A673 (cell line): ENCODE results near the gene TADA3.

ENCODE experiments used
- EZH2 ChIP-seq: fragments of 200-600 bp; sonication (generic); IDR thresholded peaks from 2 replicates; pipeline ENCODE4 v1.6.1; 2017; ENCODE audit warnings: borderline replicate concordance, low read depth, mild to moderate bottlenecking, mixed read lengths, antibody characterized with exemption, low read length; ENCODE audit not compliant: poor library complexity, severe bottlenecking
- TF ChIP-seq, protein P1 (sequence below): fragments of 300-800, 200-600 bp; sonication (generic); conservative IDR thresholded peaks from 2 replicates; pipeline ENCODE4 v1.5.1; 2017; ENCODE audit warnings: low read depth, mild to moderate bottlenecking, antibody characterized with exemption, low read length, moderate library complexity, mixed read lengths

DNA sequence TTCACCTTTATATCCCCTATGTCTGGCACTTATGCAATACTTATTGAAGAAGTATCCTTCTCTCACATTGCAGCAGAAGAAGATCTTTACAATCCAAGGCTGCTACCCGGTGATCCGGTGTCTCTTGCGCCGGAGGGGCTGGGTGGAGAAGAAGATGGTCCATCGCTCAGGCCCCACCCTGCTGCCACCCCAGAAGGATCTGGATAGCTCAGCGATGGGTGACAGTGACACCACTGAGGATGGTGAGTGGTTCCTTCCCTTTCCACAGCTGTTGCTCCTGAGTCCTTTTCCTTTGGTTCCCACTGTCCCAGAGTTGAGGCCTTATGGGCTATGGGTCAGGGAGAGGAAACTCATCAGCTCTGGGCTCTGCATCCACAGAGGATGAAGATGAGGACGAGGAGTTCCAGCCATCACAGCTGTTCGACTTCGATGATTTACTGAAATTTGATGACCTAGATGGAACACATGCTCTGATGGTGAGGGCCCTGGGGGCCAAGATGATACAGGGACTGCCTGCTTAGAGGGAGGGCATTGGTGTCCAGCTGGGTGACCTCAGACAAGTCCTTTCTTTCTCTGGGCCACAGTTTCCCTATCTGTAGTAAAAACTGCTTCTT is 20.7 kb upstream of the TADA3 start:
- TF ChIP-seq, protein P1, sequence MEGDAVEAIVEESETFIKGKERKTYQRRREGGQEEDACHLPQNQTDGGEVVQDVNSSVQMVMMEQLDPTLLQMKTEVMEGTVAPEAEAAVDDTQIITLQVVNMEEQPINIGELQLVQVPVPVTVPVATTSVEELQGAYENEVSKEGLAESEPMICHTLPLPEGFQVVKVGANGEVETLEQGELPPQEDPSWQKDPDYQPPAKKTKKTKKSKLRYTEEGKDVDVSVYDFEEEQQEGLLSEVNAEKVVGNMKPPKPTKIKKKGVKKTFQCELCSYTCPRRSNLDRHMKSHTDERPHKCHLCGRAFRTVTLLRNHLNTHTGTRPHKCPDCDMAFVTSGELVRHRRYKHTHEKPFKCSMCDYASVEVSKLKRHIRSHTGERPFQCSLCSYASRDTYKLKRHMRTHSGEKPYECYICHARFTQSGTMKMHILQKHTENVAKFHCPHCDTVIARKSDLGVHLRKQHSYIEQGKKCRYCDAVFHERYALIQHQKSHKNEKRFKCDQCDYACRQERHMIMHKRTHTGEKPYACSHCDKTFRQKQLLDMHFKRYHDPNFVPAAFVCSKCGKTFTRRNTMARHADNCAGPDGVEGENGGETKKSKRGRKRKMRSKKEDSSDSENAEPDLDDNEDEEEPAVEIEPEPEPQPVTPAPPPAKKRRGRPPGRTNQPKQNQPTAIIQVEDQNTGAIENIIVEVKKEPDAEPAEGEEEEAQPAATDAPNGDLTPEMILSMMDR: no peak
- no peak for TF ChIP-seq EZH2
